ENCODE data around the gene PRCC. TPM values are rescaled to one million over a fixed set of nuclear protein-coding genes. Genes with fewer than 3 reads are reported as not detected.

The PRCC gene
- total and polyA plus RNA-seq, 2 of the 13 experiments (the other 11 are each of a cell fraction or from before 2014, with no cell fraction given), result 24.2 to 40.5 TPM

- TF ChIP-seq ZNF142 (CRISPR knock-in tag; IDR thresholded peaks at IDR 0.05) (no peak), TSC22D2 (CRISPR knock-in tag; IDR thresholded peaks at IDR 0.05; ENCODE audit: borderline replicate concordance) (peak; percentile 46; the same call in 1 of the 2 replicates), IKZF4 (CRISPR knock-in tag; IDR thresholded peaks at IDR 0.05; ENCODE audit: borderline replicate concordance, low read depth, not compliant biosample characterization) (peak; percentile 23), BHLHE40 (IDR thresholded peaks at IDR 0.05; ENCODE audit: low read length) (no peak), ZKSCAN5 (CRISPR knock-in tag; IDR thresholded peaks at IDR 0.05) (0 out of 2 replicates have a peak, but pooled peaks have one; percentile 52), GATAD1 (CRISPR knock-in tag; IDR thresholded peaks at IDR 0.05) (peak; percentile 94), CBX2 (IDR thresholded peaks at IDR 0.05; ENCODE audit: low read depth, low read length) (no peak), CBX2 (CRISPR knock-in tag; IDR thresholded peaks at IDR 0.05; ENCODE audit: low read depth) (no peak), FIP1L1 (IDR thresholded peaks at IDR 0.05; ENCODE audit: borderline replicate concordance, insufficient read depth, low read depth, low read length) (no peak), SALL2 (CRISPR knock-in tag; IDR thresholded peaks at IDR 0.05) (peak; percentile 58; the same call in 1 of the 2 replicates), KAT2B (IDR thresholded peaks at IDR 0.05; ENCODE audit: borderline replicate concordance, low read depth, low read length) (no peak), HNF1B (CRISPR knock-in tag; IDR thresholded peaks at IDR 0.05) (peak; percentile 72), ZNF431 (CRISPR knock-in tag; IDR thresholded peaks at IDR 0.05; ENCODE audit: borderline replicate concordance, low read depth) (no peak), ZSCAN29 (CRISPR knock-in tag; conservative IDR thresholded peaks at IDR 0.05) (no peak), HNF4G (IDR thresholded peaks at IDR 0.05; ENCODE audit: borderline replicate concordance, low read depth, low read length) (no peak), HNF4G (CRISPR knock-in tag; IDR thresholded peaks at IDR 0.05; ENCODE audit: borderline replicate concordance, low read depth) (no peak)
- TF ChIP-seq, protein P1, sequence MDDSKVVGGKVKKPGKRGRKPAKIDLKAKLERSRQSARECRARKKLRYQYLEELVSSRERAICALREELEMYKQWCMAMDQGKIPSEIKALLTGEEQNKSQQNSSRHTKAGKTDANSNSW (CRISPR knock-in tag; IDR thresholded peaks at IDR 0.05; ENCODE audit: borderline replicate concordance), result no peak
- TF ChIP-seq, protein P2, sequence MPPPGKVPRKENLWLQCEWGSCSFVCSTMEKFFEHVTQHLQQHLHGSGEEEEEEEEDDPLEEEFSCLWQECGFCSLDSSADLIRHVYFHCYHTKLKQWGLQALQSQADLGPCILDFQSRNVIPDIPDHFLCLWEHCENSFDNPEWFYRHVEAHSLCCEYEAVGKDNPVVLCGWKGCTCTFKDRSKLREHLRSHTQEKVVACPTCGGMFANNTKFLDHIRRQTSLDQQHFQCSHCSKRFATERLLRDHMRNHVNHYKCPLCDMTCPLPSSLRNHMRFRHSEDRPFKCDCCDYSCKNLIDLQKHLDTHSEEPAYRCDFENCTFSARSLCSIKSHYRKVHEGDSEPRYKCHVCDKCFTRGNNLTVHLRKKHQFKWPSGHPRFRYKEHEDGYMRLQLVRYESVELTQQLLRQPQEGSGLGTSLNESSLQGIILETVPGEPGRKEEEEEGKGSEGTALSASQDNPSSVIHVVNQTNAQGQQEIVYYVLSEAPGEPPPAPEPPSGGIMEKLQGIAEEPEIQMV (CRISPR knock-in tag; IDR thresholded peaks at IDR 0.05; ENCODE audit: low read depth), result no peak
Observed at GRCh38 chr1:156767101-156767878, at the start of gene PRCC (continued).
